Measurements from ENCODE around the gene MEG3.

DNA sequence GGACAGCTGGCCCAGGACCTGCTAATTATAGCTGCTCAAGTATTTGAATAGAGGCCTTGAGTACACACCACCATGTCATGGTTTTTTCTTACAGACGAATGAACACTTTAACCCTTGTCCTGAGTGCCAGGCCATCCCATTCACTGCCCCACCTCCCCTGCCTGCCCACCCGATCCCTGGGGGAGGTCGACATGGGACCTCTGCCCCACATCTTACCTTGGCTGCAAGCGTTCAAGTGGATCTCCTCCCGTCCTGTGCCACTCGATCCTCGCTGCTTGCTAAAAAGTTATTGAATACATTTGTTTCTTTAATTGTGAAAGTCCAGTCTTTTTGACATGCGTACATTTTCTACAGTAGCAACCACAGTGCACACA lies 67.3 kb downstream of the MEG3 start:
- no peak for TF ChIP-seq POLR2AphosphoS5 (IDR thresholded peaks at IDR 0.05; ENCODE audit: borderline replicate concordance, low read depth, low read length)
- TF ChIP-seq EZH2 (IDR thresholded peaks at IDR 0.05), result no peak
- TF ChIP-seq FOXP2 (optimal IDR thresholded peaks at IDR 0.05; ENCODE audit: control extremely low read depth, extremely low read length, insufficient read depth), result no peak

Measured in SK-N-MC (cell line).